HG03280 (cell line): Measurements from ENCODE around the gene CNNM4.

Source experiments
- ATAC-seq: cut with Tn5 transposase; IDR thresholded peaks from one replicate; pipeline ENCODE4 v1.9.1; 2021; ENCODE audit warnings: mild to moderate bottlenecking, moderate library complexity; ENCODE audit not compliant: unreplicated experiment

The CNNM4 gene

DNA sequence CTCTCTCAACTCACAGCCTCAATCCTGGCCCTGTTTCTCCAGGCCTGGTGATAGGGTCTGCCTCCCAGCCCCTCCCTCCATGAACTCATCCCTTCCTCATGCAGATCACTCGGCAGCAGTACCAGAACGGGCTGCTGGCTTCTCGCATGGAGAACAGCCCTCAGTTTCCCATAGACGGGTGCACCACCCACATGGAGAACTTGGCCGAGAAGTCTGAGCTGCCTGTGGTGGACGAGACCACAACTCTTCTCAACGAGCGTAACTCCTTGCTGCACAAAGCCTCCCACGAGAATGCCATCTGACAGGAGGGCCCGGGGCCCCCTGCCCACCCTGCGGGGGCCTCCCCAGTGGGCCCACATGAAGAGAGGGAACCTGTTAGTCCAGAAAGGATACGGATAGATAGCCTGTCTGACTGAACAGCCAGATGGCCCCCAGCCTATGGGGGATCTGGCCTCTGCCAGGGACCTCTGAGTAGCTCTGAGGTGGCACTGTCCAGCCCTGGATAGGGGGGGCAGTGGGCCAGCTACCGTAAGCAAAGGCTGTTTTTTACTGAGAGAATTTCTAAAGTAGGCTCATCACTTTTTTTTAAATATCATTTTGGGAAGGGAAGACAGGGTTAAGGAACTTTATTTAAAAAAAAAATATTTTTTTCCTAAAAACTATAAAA lies 48.6 kb downstream of the CNNM4 start:
- ATAC-seq, result no peak

DNA sequence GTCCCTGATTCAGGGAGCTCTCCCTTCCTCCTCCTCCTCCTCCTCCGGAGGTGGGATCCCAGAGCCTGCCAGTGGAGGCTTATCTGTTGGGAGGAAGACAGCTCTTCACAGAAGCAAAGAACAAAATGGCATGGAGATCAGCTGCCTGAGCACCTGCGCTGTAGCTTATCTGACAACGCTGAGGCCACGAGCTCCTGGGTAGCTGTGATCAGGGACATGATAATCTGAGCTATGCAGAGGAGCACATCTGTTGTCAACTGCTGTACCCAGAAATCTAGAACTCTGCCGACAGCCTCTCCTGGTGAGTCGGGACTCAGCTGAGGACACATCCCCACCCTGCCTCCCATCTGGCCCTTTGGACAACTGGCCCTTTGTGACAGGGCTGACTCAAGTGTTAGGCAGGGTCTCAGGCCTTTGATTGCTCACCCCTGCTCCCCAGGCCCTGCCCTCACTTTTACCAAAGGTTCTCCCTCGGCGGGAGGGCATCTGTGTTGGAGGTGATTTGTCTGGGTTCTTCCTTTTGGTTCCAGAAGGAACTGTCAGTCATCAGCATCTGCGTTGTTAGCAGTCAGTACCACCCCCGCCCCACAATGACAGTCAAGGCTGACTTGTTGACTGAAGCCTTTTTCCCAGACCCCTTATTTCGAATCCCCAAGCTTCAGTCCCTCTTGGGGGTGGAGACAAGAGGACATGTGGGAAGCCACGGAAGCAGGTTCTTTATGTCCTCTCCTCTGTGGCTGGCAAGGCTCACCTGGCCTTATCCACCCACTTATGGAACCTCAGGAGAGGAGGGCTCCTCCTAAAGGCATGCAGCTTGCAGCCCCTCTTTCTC lies 49.5 kb downstream of the CNNM4 start:
- ATAC-seq, result no peak

GRCh38 chr2:96810783-96811192 lies 50.1 kb downstream of the CNNM4 start:
- no peak for ATAC-seq

- ATAC-seq, result no peak
Measured at GRCh38 chr2:96811917-96812316, 51.2 kb downstream of the CNNM4 start.

DNA sequence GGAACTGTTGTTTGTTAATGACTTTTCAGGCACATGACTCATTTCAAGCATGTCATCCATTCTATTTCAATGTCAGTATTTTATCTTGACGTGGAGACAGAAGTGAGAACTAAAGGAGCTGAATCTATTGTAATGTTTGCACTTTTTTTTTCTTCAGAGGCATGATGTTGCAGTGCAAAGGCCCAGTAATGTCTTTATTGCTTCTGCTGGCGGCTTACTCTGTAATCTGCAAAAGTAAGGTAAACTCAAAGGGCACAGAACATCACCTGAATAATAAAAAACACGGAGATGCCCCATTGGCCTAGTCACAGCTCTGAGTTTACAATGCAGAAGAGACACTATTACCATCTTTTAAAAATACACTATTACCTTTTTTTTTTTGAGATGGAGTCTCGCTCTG lies 53.0 kb downstream of the CNNM4 start:
- no peak for ATAC-seq

DNA sequence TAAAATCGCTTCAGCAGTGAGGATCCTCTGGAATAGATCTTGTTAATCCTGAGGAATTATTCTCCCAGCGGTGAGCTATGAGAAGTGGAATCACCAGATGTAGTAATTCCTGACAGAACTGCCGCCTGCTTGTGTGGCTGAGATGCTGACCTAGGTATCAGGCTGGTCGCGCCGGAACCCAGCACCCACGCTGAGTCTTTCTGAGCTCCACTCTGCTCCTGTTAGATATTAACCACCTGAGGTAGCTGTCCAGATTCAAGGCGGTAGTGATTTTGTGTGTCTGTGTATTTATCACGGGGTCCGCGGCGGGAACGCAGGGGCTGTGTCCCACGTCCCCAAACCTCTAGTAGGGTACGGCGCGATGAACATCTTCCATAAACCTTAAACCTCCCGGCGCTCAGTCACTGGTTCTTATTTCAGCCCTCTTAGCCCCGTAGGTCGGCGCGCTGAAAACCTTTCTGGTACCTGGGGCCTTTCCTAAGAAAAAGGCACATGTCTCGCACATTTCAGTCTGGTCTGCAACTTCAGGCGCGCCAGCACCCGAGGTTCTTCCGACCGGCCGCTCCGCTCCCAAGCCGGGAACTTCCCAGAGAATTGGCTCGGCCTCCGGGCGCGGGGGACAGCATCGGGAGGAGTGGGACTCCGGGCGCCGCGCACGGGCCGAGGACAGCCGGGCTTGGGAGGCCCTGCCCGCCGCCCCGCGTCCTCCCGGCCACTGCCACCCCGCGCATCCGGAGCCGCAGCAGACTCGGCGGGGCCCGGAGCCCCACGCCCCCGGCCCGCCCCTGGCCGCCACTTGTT lies 54.8 kb downstream of the CNNM4 start:
- ATAC-seq, result peak; percentile 1

GRCh38 chr2:96816127-96816835 lies 55.6 kb downstream of the CNNM4 start, which contains the start of gene CNNM3:
Gene CNNM3, plus strand, starts transcription at chr2:96816268. Its CDS starts 10 bp downstream, at chr2:96816278.
- ATAC-seq, result peak; percentile 86

GRCh38 chr2:96816836-96817702 lies 56.4 kb downstream of the CNNM4 start:
- no peak for ATAC-seq

- no peak for ATAC-seq
Measured at GRCh38 chr2:96817882-96818281, 57.2 kb downstream of the CNNM4 start.

- no peak for ATAC-seq
Measured at GRCh38 chr2:96819128-96819875, 58.6 kb downstream of the CNNM4 start.

DNA sequence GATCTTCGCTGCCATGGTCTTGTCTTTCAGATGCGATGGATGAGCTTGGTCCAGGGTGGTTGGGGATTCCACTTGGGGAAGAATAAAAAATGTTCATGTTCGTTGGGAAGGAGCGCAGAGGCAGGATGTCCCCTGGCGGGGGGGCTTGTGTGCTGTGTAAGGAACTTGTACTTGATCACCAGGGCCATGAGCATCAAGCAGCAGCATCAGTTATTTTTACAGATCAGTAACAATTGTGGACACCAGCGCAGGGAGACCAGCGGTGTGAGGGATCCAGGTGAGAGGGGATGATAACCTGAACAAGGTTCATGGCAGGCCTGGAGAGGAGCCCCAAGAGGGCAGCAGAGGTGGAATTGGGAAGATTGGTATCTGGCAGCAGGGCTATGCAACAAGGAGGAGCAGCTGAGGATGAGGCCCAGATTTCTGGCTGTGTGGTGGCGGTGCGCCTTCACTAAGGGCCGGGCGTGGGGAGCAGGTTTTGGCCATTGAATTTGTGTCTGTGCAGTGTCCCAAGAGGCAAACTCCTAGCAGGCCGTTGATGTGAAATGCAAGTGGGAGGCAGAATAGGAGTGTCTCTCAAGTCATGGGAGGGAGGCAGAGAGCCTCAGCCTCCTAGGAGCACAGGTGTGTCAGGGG lies 59.3 kb downstream of the CNNM4 start:
- ATAC-seq, result no peak

- no peak for ATAC-seq
Measured at GRCh38 chr2:96821113-96821675, 60.5 kb downstream of the CNNM4 start.

DNA sequence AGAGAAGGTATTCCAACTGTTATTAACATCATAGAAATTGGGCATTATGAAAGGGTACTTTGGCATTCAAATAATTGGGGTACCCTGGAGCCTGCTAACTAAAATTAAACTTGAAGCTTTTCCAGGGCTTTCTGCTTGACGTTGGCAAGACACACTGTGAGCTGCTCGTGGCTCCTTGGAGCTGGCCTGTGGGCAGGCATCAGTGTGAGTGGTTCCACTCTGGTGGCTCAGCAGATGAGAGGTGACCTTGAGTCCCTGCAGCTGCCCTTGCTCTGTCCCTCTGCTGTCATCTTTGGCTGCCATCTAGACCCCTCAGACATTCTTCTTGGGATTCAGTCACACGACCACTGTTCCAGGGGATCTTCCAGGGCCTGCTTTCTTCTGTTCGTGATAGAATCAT lies 62.1 kb downstream of the CNNM4 start:
- ATAC-seq, result no peak

DNA sequence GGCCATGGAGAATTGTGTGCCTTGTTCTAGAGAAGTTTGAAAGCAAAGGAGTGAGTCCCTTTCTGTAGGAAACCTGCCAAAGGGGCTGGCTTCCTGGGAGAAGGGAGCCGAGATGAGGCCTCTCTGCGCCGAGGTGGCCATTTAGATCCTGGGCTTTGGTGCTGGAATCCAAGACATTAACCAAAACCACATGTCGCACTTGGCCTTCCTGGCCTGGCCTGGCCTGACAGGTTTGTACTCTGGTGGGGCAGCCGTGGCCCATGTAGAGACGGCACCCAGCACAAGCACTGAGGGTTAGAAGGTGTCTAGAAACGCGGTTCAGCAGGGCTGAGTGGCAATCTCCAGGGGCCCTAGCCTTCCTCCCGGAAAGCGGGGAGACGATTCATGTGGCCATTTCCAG lies 62.5 kb downstream of the CNNM4 start:
- no peak for ATAC-seq

DNA sequence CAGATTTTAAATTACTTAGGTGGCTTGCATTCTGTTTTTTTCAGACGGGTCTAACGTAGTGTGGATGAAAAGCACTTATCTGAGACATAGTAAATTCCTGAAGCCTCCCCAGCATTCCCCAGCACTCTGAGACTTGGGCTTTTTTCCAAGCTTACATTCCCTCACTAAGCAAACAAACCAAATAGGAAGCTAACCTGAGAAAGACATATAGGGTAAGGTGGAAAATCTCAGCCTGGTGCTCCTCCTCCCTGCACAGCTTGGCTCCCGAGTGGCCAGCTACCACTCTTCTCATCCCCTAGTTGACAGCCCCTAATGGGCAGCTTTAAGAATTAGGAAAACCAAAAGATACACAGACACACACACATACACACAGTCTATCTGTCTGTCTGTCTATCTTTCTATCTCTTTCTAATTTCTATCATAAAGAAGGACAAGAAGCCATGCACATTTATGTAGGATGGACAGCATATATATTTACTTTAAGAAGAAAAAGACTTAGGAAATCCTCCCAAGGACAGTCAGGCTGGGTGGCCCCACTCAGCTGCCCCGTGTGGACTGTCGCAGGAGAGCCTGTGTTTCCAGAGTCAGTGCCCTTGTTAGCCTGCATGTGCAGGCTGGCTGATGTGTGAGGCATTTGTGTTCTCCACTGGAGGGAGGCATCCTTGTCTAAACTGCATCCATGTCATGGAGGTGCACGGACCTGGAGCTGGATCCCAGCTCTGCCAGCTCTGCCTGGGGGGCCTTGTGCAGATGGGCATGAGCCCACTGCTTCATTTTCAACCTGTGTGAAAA lies 63.6 kb downstream of the CNNM4 start:
- ATAC-seq, result no peak

DNA sequence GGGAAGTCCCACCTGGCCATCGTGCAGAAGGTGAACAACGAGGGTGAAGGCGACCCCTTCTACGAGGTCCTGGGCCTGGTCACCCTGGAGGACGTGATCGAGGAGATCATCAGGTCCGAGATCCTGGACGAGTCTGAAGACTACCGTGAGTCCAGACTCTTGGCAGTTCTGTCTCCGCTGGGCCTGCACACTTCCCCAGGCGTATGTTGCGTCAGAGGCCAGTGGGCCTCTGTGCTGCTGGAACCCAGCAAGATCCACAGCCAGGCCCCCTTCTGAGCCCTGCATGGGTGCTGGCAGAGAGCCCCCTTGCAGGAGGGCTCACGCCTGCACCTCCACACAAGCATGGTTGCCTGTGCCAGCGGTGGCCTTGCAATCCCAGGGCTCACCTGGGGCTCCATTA lies 64.4 kb downstream of the CNNM4 start:
- ATAC-seq, result no peak

DNA sequence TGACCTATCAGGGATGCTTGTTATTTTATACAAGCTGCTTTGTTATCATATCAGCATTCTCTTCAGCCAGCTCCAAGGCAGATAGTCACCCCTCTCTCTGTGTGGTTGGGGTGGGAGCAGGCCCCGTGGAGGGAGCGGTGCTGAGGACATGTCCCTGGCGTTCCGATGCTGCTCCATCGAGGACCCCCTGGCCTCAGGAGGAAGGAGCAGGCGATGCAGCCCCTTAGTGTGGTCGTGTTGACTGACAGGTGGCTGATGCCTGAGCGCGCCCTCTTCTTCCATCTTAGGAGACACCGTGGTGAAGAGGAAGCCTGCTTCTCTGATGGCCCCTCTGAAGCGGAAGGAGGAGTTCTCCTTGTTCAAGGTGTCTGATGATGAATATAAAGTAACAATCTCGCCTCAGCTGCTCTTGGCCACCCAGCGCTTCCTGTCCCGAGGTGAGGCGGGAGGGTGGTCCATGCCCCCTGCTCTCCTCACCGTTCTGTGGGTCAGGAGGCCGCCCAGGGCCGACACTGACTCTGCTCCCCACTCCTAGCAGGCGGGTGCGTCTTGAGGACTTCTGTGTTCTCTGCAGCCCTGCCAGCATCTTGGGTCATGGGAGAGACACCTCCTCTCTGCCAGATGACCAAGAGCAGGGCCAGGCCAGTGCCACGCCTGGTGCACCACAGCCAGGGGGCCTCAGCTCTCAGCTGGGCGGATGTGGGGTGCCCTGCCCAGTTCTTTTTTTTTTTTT lies 66.0 kb downstream of the CNNM4 start:
- ATAC-seq, result no peak
